GM19452 (cell line): ENCODE data around the gene VAPA.

Source experiments
- ATAC-seq: cut with Tn5 transposase; IDR thresholded peaks from one replicate; pipeline ENCODE4 v1.9.1; 2021; ENCODE audit not compliant: unreplicated experiment

Gene VAPA

DNA sequence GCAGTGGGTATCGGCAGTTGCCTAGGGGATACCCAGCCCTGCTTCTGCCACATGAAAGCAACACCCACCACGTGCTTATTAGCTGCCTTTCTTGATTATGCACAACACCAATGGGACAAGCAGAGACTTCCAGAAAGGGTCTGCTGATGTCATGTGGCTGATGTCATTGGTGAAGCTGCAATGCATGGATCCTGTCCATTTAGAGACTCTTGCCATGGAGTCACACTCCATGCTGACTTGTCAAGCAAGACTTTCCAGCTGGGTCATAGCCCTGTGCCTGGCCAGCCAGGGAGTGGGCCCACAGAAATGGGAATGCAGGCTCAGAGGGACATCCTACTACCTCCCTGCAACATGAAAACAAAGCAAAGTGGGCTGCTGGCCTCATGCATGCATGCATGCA is 81.8 kb downstream of the VAPA start:
- no peak for ATAC-seq

DNA sequence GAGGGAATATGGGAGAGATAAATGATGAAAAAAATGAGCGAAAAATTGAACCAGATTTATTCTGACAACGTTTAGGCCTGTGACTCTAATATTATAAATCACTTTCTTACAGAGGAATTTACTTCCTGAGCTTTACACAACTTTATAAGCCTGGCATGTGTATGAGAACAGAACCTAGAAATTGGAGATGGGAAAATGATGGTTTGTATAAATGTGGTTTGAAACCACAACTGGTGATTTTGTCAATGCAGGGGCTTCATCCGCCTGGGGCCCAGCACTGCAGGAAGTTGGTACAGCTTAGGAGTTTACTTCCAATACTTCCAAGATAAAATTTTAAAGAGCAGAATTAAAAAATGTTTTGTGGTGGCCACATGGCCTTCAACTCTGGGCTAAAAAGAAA is 82.3 kb downstream of the VAPA start:
- no peak for ATAC-seq

DNA sequence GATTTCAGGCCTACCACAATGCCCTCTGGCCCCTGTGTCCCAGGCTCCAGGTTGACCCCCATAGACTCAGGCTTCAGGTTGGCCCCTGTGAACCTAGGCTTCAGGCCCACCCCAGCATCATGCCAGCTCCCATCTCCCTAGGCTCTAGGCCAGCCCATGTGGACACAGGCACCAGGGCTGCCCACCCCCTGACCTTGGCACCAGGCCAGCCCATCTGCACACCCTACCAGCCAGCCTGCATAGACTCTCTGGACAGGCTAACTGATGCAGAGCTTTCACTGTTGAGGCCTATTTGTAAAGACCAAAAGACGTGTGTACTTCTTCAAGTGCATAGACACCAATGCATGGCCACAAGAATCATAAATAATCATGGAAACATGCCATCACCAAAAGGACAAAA is 83.9 kb downstream of the VAPA start:
- ATAC-seq, result no peak

DNA sequence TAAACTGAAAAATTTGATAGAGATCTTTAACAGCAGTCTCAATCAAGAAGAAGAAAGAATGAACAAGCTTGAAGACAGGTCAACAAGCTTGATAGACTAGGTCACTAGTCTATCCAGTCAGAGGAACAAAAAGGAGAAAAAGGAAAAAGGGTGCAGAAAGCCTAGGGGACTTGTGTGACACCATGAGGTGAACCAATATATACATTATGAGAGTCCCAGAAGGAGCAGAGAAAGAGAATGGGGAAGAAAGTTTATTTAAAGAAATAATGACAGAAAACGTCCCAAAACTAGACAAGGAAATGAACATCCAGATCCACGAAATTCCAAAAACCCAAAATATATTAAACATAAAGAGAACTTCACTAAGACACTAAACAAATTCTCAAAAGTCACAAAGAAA is 84.5 kb downstream of the VAPA start:
- no peak for ATAC-seq

DNA sequence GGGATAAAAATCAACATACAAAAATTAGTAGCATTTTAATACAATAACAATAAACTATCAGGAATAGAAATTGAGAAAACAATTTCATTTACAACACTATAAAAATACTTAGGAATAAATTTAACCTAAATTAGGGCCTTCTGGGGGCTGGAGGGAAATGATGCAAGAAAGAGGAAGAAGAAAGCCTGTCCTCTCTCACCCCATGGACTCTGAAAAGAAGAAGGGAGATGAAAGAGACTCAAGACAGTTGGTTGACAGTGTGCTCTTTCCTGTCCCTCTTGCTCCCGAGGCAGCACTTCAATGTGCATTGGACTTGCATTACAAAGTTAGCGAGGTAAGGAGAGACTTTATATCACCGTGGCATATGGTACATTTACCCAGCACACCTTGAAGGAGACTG is 88.5 kb downstream of the VAPA start:
- ATAC-seq, result no peak

DNA sequence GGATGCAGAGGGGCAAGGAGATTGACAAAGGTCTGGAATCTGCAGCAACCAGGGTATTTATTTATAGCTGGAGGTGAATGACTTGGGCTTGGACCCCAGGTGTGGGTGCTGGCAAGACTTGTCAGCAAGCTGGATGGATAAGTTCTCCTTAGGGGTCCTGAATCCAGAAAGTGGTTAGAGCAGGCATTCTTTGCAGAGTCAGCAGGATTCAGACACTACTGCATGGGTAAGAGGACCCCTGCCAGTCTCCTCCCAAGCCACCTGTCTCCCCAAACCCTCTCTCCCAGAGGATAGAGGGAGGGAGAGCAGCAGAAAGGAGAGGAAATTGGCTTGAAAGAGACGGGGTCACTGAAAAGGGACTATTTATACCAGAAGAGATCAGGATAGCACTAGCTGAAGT is 89.5 kb downstream of the VAPA start:
- ATAC-seq, result no peak

DNA sequence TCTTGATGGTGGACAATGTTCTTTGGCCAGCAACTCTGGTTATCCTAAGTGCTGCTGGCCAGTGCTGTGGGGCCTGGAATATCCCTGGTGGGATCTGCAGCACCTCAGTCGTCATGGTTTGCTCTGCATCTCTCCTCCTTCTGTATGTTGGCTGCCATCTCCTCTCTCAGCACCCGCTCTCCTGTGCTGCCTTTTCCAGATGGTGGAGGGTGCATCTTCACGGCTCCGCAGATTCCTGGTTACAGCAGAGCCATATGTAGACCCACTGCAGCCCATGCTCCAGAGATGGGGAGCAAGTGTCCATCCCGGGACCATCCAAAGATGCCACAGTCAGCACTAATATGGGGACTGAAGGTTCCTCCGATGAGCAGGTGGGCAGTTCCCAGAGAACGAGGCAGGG is 90.0 kb downstream of the VAPA start:
- ATAC-seq, result no peak

DNA sequence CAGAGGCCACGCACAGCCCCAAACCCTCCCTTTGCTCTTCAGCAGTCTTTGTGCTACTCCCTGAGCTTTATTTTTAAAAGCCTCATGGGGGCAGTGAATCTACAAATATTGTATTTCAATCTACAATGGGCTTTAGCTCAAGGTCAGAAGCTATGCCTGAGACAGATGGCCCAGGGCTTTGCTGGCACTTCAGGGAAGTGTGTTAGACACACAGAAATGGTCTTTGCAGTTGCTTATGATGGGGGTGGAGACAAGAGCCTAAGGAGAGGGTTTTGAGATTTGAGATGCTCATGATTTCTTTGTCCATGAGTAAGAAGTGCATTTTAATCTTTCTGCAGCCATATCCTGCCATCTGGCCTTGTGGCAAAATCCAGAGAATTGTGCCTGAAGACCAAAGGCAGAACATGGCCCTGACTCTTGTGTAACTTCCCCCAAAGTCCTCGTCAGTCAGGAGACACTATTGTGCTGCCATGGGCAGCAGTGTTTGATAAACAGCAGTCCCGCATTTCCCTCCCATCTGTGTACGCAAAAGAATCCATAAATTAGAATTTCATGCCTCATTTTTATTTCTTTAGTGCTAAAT is 92.6 kb downstream of the VAPA start:
- no peak for ATAC-seq

DNA sequence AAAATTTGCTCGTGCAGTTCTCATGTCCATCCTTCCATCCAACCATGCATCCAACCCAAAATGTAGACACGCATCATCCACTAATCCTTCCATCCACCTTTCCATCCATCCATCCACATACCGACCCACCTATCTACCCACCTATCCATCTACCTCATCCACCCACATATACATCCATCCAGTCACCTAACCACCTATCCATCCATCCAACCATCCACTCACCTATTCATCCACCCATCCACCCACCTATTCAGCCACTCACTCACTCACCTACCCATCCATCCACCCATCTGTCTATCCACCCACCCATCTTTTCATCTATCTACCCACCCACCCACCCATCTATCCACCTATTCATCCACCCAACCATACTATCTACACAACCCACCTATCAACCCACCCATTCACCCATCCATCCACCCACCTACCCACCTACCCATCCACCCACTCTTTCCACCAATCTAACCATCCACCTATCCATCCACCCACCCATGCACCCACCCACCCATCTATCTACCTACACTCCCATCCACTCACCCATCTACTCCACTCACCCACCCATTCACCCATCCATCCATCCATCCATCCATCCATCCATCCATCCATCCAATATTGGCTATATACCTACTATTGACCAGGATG is 94.3 kb downstream of the VAPA start:
- no peak for ATAC-seq
